GM21723 (cell line): ENCODE data around the gene ATP13A5.

Experiments
- ATAC-seq: cut with Tn5 transposase; IDR thresholded peaks from one replicate; pipeline ENCODE4 v1.9.1; 2021; ENCODE audit warnings: mild to moderate bottlenecking, moderate library complexity; ENCODE audit not compliant: unreplicated experiment

ATP13A5 gene

GRCh38 chr3:193378706-193379105 is at the start of gene ATP13A5:
ATP13A5 (minus strand) TSS chr3:193378753; CDS start chr3:193378725, 28 bp downstream.
- no peak for ATAC-seq

- no peak for ATAC-seq
Measured at GRCh38 chr3:193418576-193419373, 40.2 kb upstream of the ATP13A5 start.

DNA sequence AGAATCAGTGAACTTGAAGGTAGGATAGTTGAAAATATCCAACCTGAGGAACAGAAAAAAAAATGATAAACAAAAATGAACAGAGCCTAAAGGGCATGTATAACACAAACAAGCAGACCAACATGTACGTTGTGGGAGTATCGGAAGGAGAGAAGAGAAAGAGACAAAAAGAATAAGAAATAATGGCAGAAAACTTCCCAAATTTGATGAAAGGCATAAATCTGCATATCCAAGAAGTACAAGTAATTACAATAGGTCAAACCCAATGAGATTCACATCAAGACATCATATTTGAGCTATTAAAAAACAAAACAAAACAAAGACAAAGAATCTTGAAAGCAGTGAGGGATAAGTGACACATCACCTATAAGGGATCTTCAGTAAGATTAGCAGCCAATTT is 38.1 kb upstream of the ATP13A5 start:
- no peak for ATAC-seq

- ATAC-seq = no peak
Measured at GRCh38 chr3:193407688-193408087, 29.1 kb upstream of the ATP13A5 start.

GRCh38 chr3:193407112-193407511 is 28.6 kb upstream of the ATP13A5 start:
- ATAC-seq = no peak

DNA sequence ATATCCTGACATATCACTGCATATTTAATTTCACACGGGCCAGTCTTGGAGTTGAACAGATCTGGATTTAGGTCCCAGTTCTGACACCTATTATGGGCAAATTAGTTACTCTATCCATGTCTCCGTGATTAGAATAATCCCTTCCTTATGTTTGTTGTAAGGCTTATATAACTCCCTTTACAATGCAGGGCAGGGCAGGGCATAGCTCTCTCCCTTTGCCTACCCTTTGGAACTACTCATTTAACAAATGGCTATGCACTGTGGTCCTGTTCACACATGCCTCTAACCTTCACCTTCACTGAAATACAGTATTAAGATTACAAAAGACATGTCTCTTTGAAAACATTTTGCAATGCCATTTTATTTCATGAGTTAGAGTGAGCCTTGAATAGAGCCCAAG is 24.8 kb upstream of the ATP13A5 start:
- no peak for ATAC-seq

DNA sequence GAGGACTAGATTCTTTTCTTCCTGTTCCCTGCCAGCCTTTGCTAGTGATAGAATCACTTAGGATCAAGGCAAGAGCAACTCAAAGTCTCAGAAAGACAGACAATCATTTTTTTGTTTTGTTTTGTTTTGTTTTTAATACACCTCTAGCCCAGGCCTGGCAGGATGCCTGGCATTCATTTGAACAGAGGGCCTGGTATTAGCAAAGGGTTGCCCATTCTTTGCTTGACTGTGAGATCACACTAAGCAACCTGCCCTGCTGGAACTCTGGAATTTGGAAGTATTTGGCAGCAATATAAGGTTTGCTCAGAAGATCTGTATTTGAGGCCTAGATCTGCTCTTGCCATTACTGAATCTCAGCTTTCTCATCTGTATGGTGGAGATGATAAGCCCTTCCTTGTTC is 21.8 kb upstream of the ATP13A5 start:
- ATAC-seq = no peak

- no peak for ATAC-seq
Measured at GRCh38 chr3:193396451-193397244, 18.1 kb upstream of the ATP13A5 start.

DNA sequence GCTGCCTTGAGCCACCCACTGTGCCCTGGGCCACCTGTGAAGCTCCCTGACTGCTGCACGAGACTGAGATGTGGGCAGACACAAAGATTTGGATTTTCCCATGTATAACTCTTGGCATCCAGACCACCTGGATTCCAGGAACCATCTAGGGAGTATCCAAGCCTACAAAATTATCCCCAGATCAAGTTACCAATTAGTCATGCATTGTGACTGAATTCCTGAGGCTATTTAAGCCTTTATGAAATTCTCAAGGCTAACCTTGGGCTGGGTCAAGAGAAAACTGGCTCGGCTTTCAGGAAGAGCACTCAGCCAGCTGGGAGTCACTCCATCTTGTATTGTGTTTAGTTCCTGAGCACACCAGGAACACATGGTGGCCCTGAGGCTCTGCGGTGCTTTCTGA is 13.3 kb upstream of the ATP13A5 start:
- no peak for ATAC-seq

GRCh38 chr3:193389335-193389734 is 10.8 kb upstream of the ATP13A5 start:
- ATAC-seq = no peak

GRCh38 chr3:193388361-193388760 is 9.8 kb upstream of the ATP13A5 start:
- ATAC-seq = no peak

DNA sequence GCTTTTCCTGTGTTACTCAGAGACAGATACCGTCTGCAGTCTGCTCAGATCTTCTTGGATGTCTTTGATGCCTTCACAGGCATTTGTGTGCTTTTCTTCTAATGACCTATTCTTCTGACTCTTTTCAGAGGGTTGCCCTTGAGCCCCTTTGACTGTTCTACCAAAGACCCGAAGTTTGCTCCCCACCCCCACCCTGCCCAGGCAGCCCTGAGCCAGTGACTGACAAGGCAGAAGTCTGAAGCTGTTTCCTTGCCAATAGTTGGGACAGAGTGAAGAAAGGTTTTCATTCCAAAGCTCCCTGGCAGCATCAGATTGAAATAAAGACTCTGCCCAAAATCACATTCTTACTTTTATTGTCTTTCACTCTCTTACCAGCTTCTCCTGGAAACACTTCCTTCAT is 9.0 kb upstream of the ATP13A5 start:
- ATAC-seq = no peak

DNA sequence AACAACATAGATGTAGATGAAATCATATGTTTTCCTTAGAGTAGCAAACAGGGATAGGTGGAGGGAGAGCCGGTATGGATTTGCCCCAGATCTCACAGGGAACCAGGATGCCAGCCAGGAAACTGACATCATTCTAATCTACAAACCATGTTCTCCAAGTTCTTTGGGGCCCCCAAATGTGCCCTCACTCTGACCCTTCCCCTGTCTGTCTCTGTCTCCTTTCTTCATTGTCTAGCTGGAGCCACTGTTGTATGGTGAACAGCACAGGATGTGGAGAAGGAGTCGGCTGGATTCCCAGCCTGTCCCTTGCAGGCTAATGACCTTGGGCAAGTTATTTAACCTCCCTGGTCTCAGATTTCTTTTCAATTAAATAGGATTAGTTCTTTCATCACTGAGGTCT is 962 bp downstream of the ATP13A5 start:
- no peak for ATAC-seq

GRCh38 chr3:193375614-193376013 is 2.9 kb downstream of the ATP13A5 start:
- no peak for ATAC-seq

- ATAC-seq = peak; percentile 52
Measured at GRCh38 chr3:193372783-193373182, 5.8 kb downstream of the ATP13A5 start.

DNA sequence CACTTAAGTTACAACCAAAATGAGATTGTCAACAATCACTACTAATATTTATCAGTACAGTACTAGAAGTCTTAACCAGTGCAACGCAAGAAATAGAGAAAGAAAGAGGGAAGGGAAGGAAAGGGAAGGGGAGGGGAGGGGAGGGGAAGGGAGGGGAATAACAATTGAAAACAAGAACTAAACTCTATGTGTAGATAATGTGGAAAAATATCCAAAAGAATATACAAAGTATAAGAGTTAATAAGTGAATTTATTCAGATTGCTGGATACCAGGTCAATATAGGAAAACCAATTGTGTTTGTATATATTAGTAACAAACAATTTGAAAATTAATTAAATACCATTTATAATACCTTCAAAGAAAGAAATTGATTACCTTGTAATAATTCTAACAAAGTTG is 10.7 kb downstream of the ATP13A5 start:
- ATAC-seq = no peak

DNA sequence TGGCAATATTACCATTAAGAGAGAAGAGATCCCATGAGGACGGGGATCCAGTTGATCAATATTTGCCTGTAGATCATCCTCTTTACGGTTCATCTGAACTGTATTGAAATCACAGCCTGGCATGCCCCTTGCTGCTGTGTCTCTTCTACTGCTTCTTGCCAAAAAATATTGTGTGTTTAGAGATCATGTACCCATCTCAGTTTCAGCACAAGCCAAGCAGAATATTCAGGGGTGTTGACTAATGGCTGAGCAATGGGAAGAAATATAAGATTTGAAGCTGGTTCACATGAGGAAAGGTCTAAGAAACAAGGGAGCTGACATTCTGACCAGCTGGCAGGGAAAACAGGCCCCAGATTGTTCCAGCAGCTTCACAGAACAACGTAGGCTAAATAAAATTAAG is 21.3 kb downstream of the ATP13A5 start:
- no peak for ATAC-seq

DNA sequence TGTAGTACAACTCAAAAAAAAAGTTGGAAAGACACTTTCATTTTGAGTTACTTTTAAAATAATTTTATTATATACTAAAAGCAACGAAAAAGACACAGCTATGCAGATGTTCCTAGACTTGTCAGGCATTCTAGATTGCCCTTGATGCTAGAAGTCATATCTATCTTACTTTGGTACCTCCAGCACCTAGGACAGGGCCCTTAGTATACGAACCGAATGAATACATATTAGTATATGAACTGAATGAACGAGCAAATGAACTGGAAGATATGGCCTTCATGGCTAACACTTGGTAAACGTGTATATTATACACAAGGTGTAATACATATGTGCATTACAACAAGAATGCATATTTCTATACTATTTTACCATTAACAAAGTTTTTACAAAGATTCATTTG is 24.1 kb downstream of the ATP13A5 start:
- ATAC-seq = no peak

DNA sequence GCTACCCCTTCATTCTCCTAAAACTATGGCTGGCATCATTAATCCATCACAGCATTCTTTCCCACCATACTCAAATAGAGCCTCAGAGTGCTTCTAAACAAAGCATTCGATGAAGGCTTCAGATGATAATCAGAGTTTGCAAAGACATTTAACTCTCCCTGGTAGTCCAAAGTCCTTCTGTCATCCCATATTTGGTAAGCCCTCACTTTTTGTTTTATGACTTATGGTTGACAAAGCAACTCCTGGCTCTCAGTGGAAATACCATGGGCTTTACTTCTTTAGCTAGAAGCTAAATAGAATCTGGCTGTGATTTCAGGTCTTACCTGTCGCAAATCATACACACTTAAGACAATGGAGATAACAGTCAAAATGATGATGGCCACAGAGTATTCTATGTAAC is 27.8 kb downstream of the ATP13A5 start:
- ATAC-seq = no peak

GRCh38 chr3:193348686-193349085 is 29.9 kb downstream of the ATP13A5 start:
- ATAC-seq = no peak

GRCh38 chr3:193347521-193348501 is 30.7 kb downstream of the ATP13A5 start:
- no peak for ATAC-seq
